B cell (primary cell): ENCODE measurements around the gene SMARCA4. TPM values are rescaled to one million over a fixed set of nuclear protein-coding genes. Genes with fewer than 3 reads are reported as not detected.
A peak's percentile ranks its signal among the peaks of the same experiment; 100 is the strongest.

Source experiments
- ATAC-seq: fragments of 200-7000 bp; cut with Tn5 transposase; one replicate; pipeline ENCODE4 v1.10.0; 2021; ENCODE audit warnings: low read depth, mild to moderate bottlenecking, moderate number of reproducible peaks, moderate library complexity
- CTCF ChIA-PET: fragments of 350-600 bp; sonication (Branson Sonifier 250); formaldehyde crosslinking; loops from one replicate; lab custom pipeline; 2021; ENCODE audit warnings: antibody characterized with exemption, inconsistent platforms; lab: Charles Lee
- POLR2A ChIA-PET: fragments of 350-600 bp; sonication (Branson Sonifier 250); formaldehyde crosslinking; loops from one replicate; lab custom pipeline; 2021; ENCODE audit warnings: antibody characterized with exemption; lab: Charles Lee
- DNase-seq: peaks from one replicate; pipeline ENCODE4 v3.0.0; 2013
- H2AFZ ChIP-seq: 2 replicates; pipeline ENCODE4 v1.6.1; 2012; ENCODE audit warnings: mild to moderate bottlenecking, low read depth, low read length; ENCODE audit not compliant: insufficient read depth, poor library complexity, severe bottlenecking
- H3K27ac ChIP-seq, 2 donors: 1 replicate in 1 of 2; 2 replicates in 1 of 2; pipeline ENCODE4 v1.5.1; 2012 to 2013; ENCODE audit warnings: low read length in 2 of 2, mild to moderate bottlenecking in 2 of 2, moderate library complexity in 1 of 2
- H3K27me3 ChIP-seq, 4 experiments: fragments of 200-600 bp in 1 of 4; sonication (generic) in 1 of 4; replicated peaks in 1 of 4; 1 replicate in 2 of 4; 2 replicates in 2 of 4; pipeline versions ENCODE4 v1.6.1 to v1.7.0; 2013 to 2016; ENCODE audit warnings: low read length in 3 of 4, mild to moderate bottlenecking in 2 of 4, mixed read lengths in 1 of 4, moderate library complexity in 1 of 4; ENCODE audit not compliant: insufficient read depth in 4 of 4, control insufficient read depth in 3 of 4; ENCODE audit errors: control extremely low read depth in 1 of 4
- H3K36me3 ChIP-seq, 2 experiments: replicated peaks in 1 of 2; 1 replicate in 1 of 2; 2 replicates in 1 of 2; pipeline versions ENCODE4 v1.6.1 to v1.7.1; 2013; ENCODE audit warnings: low read length in 1 of 2; ENCODE audit not compliant: insufficient read depth in 2 of 2, control insufficient read depth in 1 of 2; ENCODE audit errors: control extremely low read depth in 1 of 2, extremely low read depth in 1 of 2
- H3K4me1 ChIP-seq, 2 donors: fragments of 200-600 bp in 1 of 2; sonication (generic) in 1 of 2; 1 replicate in 1 of 2; 2 replicates in 1 of 2; pipeline versions ENCODE4 v1.5.1 to v1.6.1; 2013 to 2017; ENCODE audit warnings: low read length in 2 of 2; ENCODE audit not compliant: control insufficient read depth in 2 of 2, insufficient read depth in 2 of 2
- H3K4me2 ChIP-seq: replicated peaks from 2 replicates; pipeline ENCODE3; 2012; ENCODE audit warnings: mild to moderate bottlenecking, low read depth, low read length; ENCODE audit not compliant: poor library complexity, severe bottlenecking
- H3K4me3 ChIP-seq, 5 experiments: fragments of 200-600 bp in 1 of 5; sonication (generic) in 1 of 5; 1 replicate in 3 of 5; 2 replicates in 2 of 5; pipeline versions ENCODE4 v1.5.1 to v1.7.0; 2011 to 2016; ENCODE audit warnings: low read length in 4 of 5, mild to moderate bottlenecking in 4 of 5, low read depth in 2 of 5, control low read depth in 1 of 5, moderate library complexity in 1 of 5; ENCODE audit not compliant: insufficient read depth in 1 of 5; ENCODE audit errors: control extremely low read depth in 1 of 5, extremely low read depth in 1 of 5
- H3K79me2 ChIP-seq: fragments of 200-600 bp; sonication (generic); one replicate; pipeline ENCODE4 v1.6.0; 2016; ENCODE audit warnings: low read length; ENCODE audit not compliant: control insufficient read depth, insufficient read depth
- H3K9ac ChIP-seq: fragments of 200-600 bp; sonication (generic); 2 replicates; pipeline ENCODE4 v1.6.1; 2017; ENCODE audit warnings: mild to moderate bottlenecking, low read length, moderate library complexity
- H3K9me3 ChIP-seq, 3 donors: one replicate each; pipeline versions ENCODE4 v1.6.1 to v1.7.1; 2013; ENCODE audit warnings: low read length in 2 of 3; ENCODE audit not compliant: control insufficient read depth in 2 of 3, insufficient read depth in 1 of 3; ENCODE audit errors: control extremely low read depth in 1 of 3
- H4K20me1 ChIP-seq: 2 replicates; pipeline ENCODE4 v1.6.0; 2012; ENCODE audit warnings: mild to moderate bottlenecking, low read length; ENCODE audit not compliant: insufficient read depth, control insufficient read depth, poor library complexity, severe bottlenecking
- H3K27ac Mint-ChIP-seq: one replicate; pipeline ENCODE4 v1.8.0; 2021; ENCODE audit warnings: mixed read lengths
- H3K27me3 Mint-ChIP-seq: one replicate; pipeline ENCODE4 v1.8.0; 2021; ENCODE audit warnings: mixed read lengths
- H3K4me1 Mint-ChIP-seq: one replicate; pipeline ENCODE4 v1.8.0; 2021; ENCODE audit warnings: mixed read lengths
- H3K4me3 Mint-ChIP-seq: one replicate; pipeline ENCODE4 v1.8.0; 2021; ENCODE audit warnings: mixed read lengths
- H3K9me3 Mint-ChIP-seq: one replicate; pipeline ENCODE4 v1.8.0; 2022; ENCODE audit warnings: mixed read lengths; ENCODE audit not compliant: insufficient read depth
- EZH2 ChIP-seq: IDR thresholded peaks from 2 replicates; pipeline ENCODE4 v1.6.1; 2012; ENCODE audit warnings: borderline replicate concordance, low read depth, mild to moderate bottlenecking, moderate library complexity, low read length; ENCODE audit not compliant: insufficient read depth, poor library complexity, severe bottlenecking
- WGBS: methylation state at CpG from one replicate; pipeline ENCODE4 v1.1.5; 2013; ENCODE audit warnings: missing lambda C conversion rate; ENCODE audit not compliant: insufficient coverage; 5-methylcytosine and 5-hydroxymethylcytosine counted together
- intact Hi-C: fragments of 100-400 bp; cut with micrococcal nuclease; formaldehyde crosslinking; loops from one replicate; pipeline ENCODE4 v1.10.0; 2022
- polyA plus RNA-seq: library from polyadenylated mRNA; depleted of rRNA; stranded (reverse); fragments of >200 nt; gene quantifications from 2 replicates; pipeline ENCODE4 v1.2.3, GENCODE V29; 2012
- total RNA-seq, 2 donors: library from RNA; stranded (reverse); fragments of 120-200 nt in 1 of 2; gene quantifications; 1 replicate in 1 of 2; 2 replicates in 1 of 2; pipeline versions ENCODE4 v1.2.3 to v1.2.4, GENCODE V29; 2013 to 2022
- TF ChIP-seq, protein P1 (sequence below): fragments of 200-600 bp; IDR thresholded peaks from one replicate; pipeline ENCODE4 v1.8.0; 2022; ENCODE audit warnings: antibody characterized with exemption, mild to moderate bottlenecking

The SMARCA4 gene
- total and polyA plus RNA-seq, 2 donors (not counting 1 experiment from before 2014, with no cell fraction given) = 49.7 to 82.3 TPM

DNA sequence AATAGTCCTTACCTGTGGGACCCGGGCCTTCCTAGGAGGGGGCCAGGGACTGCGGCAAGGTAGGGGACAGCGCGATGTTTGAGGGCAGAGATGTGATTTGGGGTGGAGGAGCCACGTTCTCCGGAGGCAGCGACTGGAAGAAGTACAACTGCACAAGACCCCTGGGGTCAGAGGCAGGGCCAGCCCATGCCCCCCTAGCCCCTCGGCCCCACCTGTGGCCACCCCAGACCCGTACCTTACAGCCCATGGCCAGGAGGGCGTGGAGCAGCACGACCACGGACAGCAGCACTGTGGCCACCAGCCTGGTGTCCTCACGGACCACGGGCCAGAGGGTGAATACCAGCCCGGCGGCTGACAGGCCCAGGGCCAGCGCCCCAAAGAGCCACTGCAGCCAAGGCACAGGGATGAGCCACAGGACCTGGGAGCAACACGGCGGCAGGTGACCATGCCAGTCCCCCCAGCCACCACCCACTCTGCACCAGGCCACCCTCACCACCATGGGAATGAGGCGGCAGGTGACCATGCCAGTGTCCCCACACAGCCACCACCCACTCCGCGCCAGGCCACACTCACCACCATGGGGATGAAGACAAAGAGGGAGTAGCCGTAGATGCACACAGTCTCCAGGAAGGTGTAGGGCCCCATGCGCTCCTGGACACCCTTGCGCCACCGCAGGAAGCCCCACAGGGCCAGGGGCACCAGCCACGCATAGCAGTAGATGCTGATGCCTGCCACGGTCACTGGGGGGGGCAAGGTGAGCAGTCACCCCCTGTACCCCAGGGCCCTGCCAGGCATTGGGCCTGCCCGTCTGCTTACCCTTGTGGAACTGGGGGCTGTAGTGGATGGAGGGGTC lies 37.3 kb upstream of the SMARCA4 start:
- H4K20me1 ChIP-seq = no peaks in the 10 kb centered on the region
- H3K36me3 ChIP-seq = peaks cover 0 to 26% of the 10 kb centered on the region in 2 experiments
- DNase-seq (no peak), ATAC-seq (no peak)
- no peaks in the 10 kb centered on the region for H3K27me3 ChIP-seq
- TF ChIP-seq, protein P1, sequence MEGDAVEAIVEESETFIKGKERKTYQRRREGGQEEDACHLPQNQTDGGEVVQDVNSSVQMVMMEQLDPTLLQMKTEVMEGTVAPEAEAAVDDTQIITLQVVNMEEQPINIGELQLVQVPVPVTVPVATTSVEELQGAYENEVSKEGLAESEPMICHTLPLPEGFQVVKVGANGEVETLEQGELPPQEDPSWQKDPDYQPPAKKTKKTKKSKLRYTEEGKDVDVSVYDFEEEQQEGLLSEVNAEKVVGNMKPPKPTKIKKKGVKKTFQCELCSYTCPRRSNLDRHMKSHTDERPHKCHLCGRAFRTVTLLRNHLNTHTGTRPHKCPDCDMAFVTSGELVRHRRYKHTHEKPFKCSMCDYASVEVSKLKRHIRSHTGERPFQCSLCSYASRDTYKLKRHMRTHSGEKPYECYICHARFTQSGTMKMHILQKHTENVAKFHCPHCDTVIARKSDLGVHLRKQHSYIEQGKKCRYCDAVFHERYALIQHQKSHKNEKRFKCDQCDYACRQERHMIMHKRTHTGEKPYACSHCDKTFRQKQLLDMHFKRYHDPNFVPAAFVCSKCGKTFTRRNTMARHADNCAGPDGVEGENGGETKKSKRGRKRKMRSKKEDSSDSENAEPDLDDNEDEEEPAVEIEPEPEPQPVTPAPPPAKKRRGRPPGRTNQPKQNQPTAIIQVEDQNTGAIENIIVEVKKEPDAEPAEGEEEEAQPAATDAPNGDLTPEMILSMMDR = no peak
- TF ChIP-seq EZH2 = no peak
- POLR2A ChIA-PET = no interaction called here
- peaks cover 5 to 9% of the 10 kb centered on the region in 2 donors for H3K4me1 ChIP-seq
- H3K27ac Mint-ChIP-seq = no peak overlapping the region
- no peaks in the 10 kb centered on the region for H3K9me3 ChIP-seq
- 97% methylated on average over 26 of the region's 29 CpGs for WGBS
- no peaks in the 10 kb centered on the region for H3K79me2 ChIP-seq
- no peaks in the 10 kb centered on the region for H3K9me3 Mint-ChIP-seq
- H2AFZ ChIP-seq = no peak overlapping the region
- intact Hi-C loops = no loop called here
- H3K4me3 ChIP-seq = no peak overlapping the region
- CTCF ChIA-PET = no interaction called here
- peaks cover 8% of the 10 kb centered on the region for H3K4me1 Mint-ChIP-seq
- H3K9ac ChIP-seq = no peak overlapping the region
- no peak overlapping the region for H3K4me2 ChIP-seq
- no peak overlapping the region for H3K27ac ChIP-seq
- H3K4me3 Mint-ChIP-seq = no peak overlapping the region
- no peaks in the 10 kb centered on the region for H3K27me3 Mint-ChIP-seq

DNA sequence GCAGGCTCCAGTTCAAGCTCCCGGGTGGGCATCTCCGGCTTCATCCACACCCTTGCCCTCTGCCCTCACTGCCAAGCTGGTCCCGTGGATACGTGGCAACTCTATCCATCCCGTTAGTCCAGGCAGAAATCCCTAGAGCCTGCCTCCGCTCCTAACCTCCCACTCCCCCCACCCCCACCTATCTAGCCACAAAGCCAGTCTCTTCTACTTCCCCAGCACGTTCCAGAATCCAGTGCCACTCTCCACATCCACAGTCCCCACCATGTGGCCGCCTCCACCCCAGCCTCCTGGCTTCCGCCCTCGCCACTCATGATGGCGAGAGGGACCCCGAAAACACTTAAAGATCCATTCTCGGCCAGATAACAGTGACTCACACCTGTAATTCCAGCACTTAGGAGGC lies 36.2 kb upstream of the SMARCA4 start:
- no peaks in the 10 kb centered on the region for H3K27me3 ChIP-seq
- no peak for ATAC-seq
- H3K9me3 Mint-ChIP-seq = no peaks in the 10 kb centered on the region
- no peak overlapping the region for H3K4me2 ChIP-seq
- H3K4me1 ChIP-seq = peaks cover 9 to 14% of the 10 kb centered on the region in 2 donors
- TF ChIP-seq EZH2 = no peak
- TF ChIP-seq, protein P1 = no peak
- H2AFZ ChIP-seq = no peak overlapping the region
- intact Hi-C loops = no loop called here
- H3K27me3 Mint-ChIP-seq = no peaks in the 10 kb centered on the region
- H3K9me3 ChIP-seq = no peaks in the 10 kb centered on the region
- ChIA-PET CTCF (interaction anchor here (1.1 kb wide), 1 partner anchor 10 kb away, joined by 3 read pairs; no protein-coding TSS in a partner anchor), POLR2A (no interaction called here)
- peaks cover 0 to 17% of the 10 kb centered on the region in 2 experiments for H3K36me3 ChIP-seq
- H3K4me1 Mint-ChIP-seq = peaks cover 15% of the 10 kb centered on the region
- no peak for DNase-seq
- no peak overlapping the region for H3K4me3 Mint-ChIP-seq
- no peak overlapping the region for H3K27ac ChIP-seq
- no peak overlapping the region for H3K4me3 ChIP-seq
- peak overlapping the region; percentile 68 for H3K27ac Mint-ChIP-seq
- no peak overlapping the region for H3K9ac ChIP-seq
- 92% methylated on average over 13 of the region's 13 CpGs for WGBS
- H4K20me1 ChIP-seq = peaks cover 3% of the 10 kb centered on the region
- peaks cover under 1% of the 10 kb centered on the region for H3K79me2 ChIP-seq
